Cardiac ventricle fibroblast (primary cell): Measurements from ENCODE around the gene C14orf119. TPM values are rescaled to one million over a fixed set of nuclear protein-coding genes. Genes with fewer than 3 reads are reported as not detected.

ENCODE experiments used
- total RNA-seq: library from RNA; depleted of rRNA; stranded (reverse); fragments of >200 nt; gene quantifications from 2 replicates; pipeline ENCODE4 v1.2.3, GENCODE V29; 2015

Gene C14orf119
- 41.1 and 52.5 TPM in 2 replicates for total RNA-seq

DNA sequence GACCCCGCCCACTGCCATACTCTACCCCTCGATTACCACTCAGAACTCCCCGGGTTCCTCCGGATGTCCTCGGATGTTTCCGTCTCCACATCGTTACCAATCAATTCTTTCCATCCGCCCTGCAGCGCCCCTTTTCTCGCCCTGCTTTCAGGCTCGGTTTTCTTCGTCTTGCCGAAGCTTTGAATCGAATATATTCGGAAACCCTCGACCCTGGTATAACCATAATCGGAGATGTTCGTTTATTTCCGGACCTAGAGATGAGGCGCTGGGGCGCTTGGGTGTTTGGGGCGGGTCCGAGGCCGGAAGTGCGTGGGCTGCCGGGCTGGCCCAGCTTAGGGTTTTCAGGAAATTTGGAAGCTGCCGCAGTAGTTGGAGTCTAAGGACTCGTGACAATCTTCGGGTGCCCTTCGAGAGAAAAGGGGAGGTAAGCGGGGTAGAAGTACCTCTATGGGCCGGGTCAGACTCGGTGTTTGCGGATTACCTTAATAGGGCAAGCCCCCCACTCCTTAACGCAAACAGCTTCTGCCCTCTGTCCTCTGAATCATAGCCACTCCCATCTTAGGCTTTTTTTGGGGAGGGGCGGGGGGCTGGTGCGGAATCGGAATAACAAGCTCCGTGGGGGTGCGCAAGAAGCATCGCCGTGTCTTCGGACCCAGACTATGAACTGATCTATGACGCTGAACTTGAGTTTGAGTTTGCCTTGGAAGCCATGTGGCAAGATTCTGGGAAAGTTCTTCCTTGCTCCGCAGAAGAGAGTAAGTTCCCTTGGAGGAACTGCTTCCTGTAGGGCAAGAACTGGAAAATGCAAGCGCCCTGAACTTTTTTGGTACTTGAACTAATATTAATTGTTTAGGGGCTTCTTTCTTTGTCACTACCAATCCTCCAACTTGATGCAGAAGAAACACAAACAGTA lies at the start of gene C14orf119:
Gene C14orf119 (plus strand): TSS at position 310 of the 913 bp plus-strand sequence. CDS start 2,154 bp downstream, outside the sequence.

DNA sequence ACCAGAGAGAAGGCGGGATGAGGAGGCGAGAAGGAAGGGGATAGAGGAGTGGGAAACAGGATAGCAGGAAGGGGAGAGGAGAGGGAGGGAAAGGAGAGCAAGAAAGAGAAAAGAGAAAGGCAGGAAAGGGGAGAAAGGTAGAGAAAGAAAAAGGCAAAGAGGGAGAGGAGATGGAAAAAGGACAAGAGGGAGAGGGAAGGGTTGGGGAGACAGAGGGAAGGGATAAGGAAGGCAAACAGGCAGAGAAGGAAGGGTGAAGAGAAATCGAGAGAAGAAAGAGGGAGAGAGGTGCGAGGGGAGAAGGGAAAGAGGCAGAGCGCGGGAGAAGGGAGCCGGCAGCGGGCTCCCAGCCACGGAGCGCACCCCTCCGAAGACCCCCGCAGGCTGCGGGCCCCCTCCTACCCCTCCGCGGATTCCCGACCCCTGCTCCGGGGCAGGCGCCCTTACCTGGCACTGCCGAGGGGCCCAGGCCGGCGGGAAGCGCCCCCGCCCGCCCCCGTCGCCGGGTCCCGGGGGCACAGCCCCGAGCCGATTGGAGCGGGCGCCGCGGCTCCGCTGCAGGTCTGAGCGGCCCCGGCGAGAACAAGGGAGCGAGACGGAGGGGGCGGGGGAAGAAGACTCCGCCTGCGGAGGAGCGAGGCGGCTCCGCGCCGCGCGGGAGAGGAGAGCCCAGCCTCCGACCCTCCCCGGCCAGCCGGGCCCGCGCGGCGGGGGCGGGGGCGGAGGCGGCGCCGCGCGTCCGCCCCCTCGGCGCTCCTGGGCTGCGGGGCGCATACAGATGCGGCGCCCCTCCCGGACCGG lies 38.1 kb upstream of the C14orf119 start, which contains the start of gene CDH24:
Gene CDH24 (minus strand): TSS at position 565 of the 801 bp plus-strand sequence. CDS start 1,787 bp downstream, outside the sequence.

GRCh38 chr14:23094666-23095195 lies 574 bp upstream of the C14orf119 start, which contains the start of gene ACIN1:
Gene ACIN1 (minus strand): TSS chr14:23095136. CDS start chr14:23095112, 24 bp downstream.

GRCh38 chr14:23104591-23105347 lies 9.5 kb downstream of the C14orf119 start, which contains the start of gene CIROP:
Gene CIROP (minus strand): TSS chr14:23104989. CDS start chr14:23104920, 69 bp downstream.

DNA sequence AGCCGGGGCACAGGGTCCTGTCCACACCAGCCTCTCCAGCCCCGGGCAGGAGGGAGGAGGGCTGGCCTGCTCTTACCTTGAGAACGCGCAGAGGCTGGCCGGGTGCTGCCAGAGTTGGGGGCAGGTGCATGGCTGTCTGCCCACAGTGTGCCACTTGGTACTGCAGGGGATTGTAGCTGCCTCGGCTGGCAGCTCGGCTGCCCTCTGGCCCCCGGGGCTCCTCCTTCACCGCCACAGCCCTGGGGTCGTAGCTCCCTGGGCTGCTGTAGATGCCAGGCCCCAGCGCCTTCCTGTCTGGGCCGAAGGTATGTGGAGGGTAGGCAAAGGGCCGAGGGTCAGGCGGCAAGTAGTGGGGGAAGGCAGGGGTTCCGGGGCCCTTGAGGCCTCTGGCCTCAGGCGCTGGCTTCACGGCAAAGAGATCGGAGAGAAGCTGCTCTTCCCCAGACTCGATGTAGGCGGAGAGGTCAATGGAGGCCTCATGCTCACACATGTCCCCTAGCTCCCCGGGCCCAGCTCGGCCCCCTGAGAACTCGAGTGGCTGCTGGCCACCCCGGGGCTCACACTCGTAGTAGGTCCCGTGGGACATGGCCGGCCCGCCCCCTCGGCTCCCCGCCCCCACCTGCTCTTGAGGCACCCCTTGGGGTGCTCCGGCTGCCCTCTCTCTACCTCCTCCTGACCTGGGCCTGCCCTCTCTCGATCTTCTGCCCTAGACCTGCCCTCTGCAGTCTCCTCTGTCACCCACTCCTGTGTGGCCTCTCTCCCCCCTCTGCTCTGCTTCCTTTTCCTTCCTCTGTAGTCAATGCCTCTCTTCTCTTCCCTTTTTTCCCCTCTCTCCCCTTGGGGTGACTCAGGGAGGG lies 23.4 kb downstream of the C14orf119 start, which contains the start of gene CEBPE:
Gene CEBPE (minus strand): TSS at position 750 of the 857 bp plus-strand sequence. CDS start 164 bp downstream, at position 586.

Other genes with a start within 250 kb of the C14orf119 start
- 121 and 128 TPM in 2 replicates for gene LRP10, start 223.8 kb upstream of the C14orf119 start, total RNA-seq
- 0.06 TPM in 1 of 2 replicates, not detected in the other for gene REM2, start 212.3 kb upstream of the C14orf119 start, total RNA-seq
- gene RBM23, start 176.4 kb upstream of the C14orf119 start, total RNA-seq: 91.8 and 153 TPM in 2 replicates
- gene PRMT5, start 166.1 kb upstream of the C14orf119 start, total RNA-seq: 49.7 and 55.9 TPM in 2 replicates
- gene HAUS4, start 138.4 kb upstream of the C14orf119 start, total RNA-seq: 13.1 and 22.7 TPM in 2 replicates
- gene AJUBA, start 113.0 kb upstream of the C14orf119 start, total RNA-seq: 9.9 and 12.6 TPM in 2 replicates
- 6.4 and 9.8 TPM in 2 replicates for gene C14orf93, start 85.4 kb upstream of the C14orf119 start, total RNA-seq
- 163 and 182 TPM in 2 replicates for gene PSMB5, start 60.6 kb upstream of the C14orf119 start, total RNA-seq
- not detected in 2 replicates for gene PSMB11, start 53.3 kb upstream of the C14orf119 start, total RNA-seq
- 3.2 TPM in 2 replicates for gene CDH24, start 38.0 kb upstream of the C14orf119 start, total RNA-seq
- 55.4 and 67.2 TPM in 2 replicates for gene ACIN1, start 369 bp upstream of the C14orf119 start, total RNA-seq
- 0.69 and 0.83 TPM in 2 replicates for gene CIROP, start 9.5 kb downstream of the C14orf119 start, total RNA-seq
- gene CEBPE, start 23.8 kb downstream of the C14orf119 start, total RNA-seq: not detected in 2 replicates
- 11.2 and 13.9 TPM in 2 replicates for gene SLC7A8, start 88.2 kb downstream of the C14orf119 start, total RNA-seq
- gene RNF212B, start 142.4 kb downstream of the C14orf119 start, total RNA-seq: not detected in 2 replicates
- 6.7 and 8.2 TPM in 2 replicates for gene HOMEZ, start 190.6 kb downstream of the C14orf119 start, total RNA-seq
- gene PPP1R3E, start 207.4 kb downstream of the C14orf119 start, total RNA-seq: 4.9 and 9.9 TPM in 2 replicates
- gene BCL2L2, start 211.3 kb downstream of the C14orf119 start, total RNA-seq: 10.2 and 11.8 TPM in 2 replicates
- gene PABPN1, start 226.0 kb downstream of the C14orf119 start, total RNA-seq: 31.1 and 35.1 TPM in 2 replicates